IPS-18a (cell line): Measurements from ENCODE around the gene SARS2.

Experiments
- H3K27ac ChIP-seq: one replicate; pipeline ENCODE4 v1.5.1; 2013; ENCODE audit warnings: low read length
- H3K27me3 ChIP-seq: one replicate; pipeline ENCODE4 v1.6.1; 2013; ENCODE audit warnings: mild to moderate bottlenecking, low read length; ENCODE audit not compliant: control insufficient read depth, insufficient read depth
- H3K36me3 ChIP-seq: one replicate; pipeline ENCODE4 v1.6.1; 2013; ENCODE audit warnings: low read depth, low read length; ENCODE audit not compliant: control insufficient read depth
- H3K4me1 ChIP-seq: one replicate; pipeline ENCODE4 v1.6.1; 2013; ENCODE audit warnings: low read depth, low read length; ENCODE audit not compliant: control insufficient read depth
- H3K4me3 ChIP-seq: one replicate; pipeline ENCODE4 v1.5.1; 2013; ENCODE audit warnings: low read length
- H3K9ac ChIP-seq: one replicate; pipeline ENCODE4 v1.6.1; 2013; ENCODE audit warnings: mild to moderate bottlenecking, low read length, moderate library complexity
- H3K9me3 ChIP-seq: one replicate; pipeline ENCODE4 v1.6.1; 2013; ENCODE audit warnings: low read depth, low read length; ENCODE audit not compliant: control insufficient read depth

SARS2 gene

GRCh38 chr19:38921420-38922274 lies 8.9 kb downstream of the SARS2 start:
- Histone ChIP-seq H3K27me3 (no peaks in the 10 kb centered on the region), H3K9ac (no peak overlapping the region), H3K9me3 (no peaks in the 10 kb centered on the region), H3K36me3 (peaks cover 46% of the 10 kb centered on the region), H3K4me1 (no peaks in the 10 kb centered on the region), H3K27ac (no peak overlapping the region), H3K4me3 (no peak overlapping the region)

- Histone ChIP-seq H3K9ac (no peak overlapping the region), H3K4me1 (no peaks in the 10 kb centered on the region), H3K4me3 (no peak overlapping the region), H3K9me3 (no peaks in the 10 kb centered on the region), H3K36me3 (peaks cover 42% of the 10 kb centered on the region), H3K27me3 (no peaks in the 10 kb centered on the region), H3K27ac (no peak overlapping the region)
Measured at GRCh38 chr19:38920602-38921419, 9.8 kb downstream of the SARS2 start.

- H3K27ac ChIP-seq: no peak overlapping the region
- H3K9me3 ChIP-seq: no peaks in the 10 kb centered on the region
- no peaks in the 10 kb centered on the region for H3K27me3 ChIP-seq
- H3K4me1 ChIP-seq: no peaks in the 10 kb centered on the region
- peaks cover 34% of the 10 kb centered on the region for H3K36me3 ChIP-seq
- H3K4me3 ChIP-seq: no peak overlapping the region
- H3K9ac ChIP-seq: no peak overlapping the region
Measured at GRCh38 chr19:38919837-38920601, 10.5 kb downstream of the SARS2 start.

GRCh38 chr19:38918526-38918925 lies 12.0 kb downstream of the SARS2 start:
- H3K9me3 ChIP-seq: no peaks in the 10 kb centered on the region
- H3K27ac ChIP-seq: no peak overlapping the region
- H3K9ac ChIP-seq: no peak overlapping the region
- no peaks in the 10 kb centered on the region for H3K27me3 ChIP-seq
- H3K4me1 ChIP-seq: no peaks in the 10 kb centered on the region
- H3K4me3 ChIP-seq: no peak overlapping the region
- H3K36me3 ChIP-seq: peaks cover 22% of the 10 kb centered on the region

- no peaks in the 10 kb centered on the region for H3K9me3 ChIP-seq
- no peak overlapping the region for H3K9ac ChIP-seq
- no peak overlapping the region for H3K27ac ChIP-seq
- H3K4me1 ChIP-seq: no peaks in the 10 kb centered on the region
- H3K4me3 ChIP-seq: no peak overlapping the region
- H3K36me3 ChIP-seq: peaks cover 22% of the 10 kb centered on the region
- no peaks in the 10 kb centered on the region for H3K27me3 ChIP-seq
Measured at GRCh38 chr19:38917921-38918491, 12.6 kb downstream of the SARS2 start.

GRCh38 chr19:38917516-38917915 lies 13.0 kb downstream of the SARS2 start:
- Histone ChIP-seq H3K4me3 (no peak overlapping the region), H3K27me3 (no peaks in the 10 kb centered on the region), H3K36me3 (peaks cover 22% of the 10 kb centered on the region), H3K9me3 (no peaks in the 10 kb centered on the region), H3K9ac (no peak overlapping the region), H3K4me1 (no peaks in the 10 kb centered on the region), H3K27ac (no peak overlapping the region)

- no peaks in the 10 kb centered on the region for H3K9me3 ChIP-seq
- H3K27me3 ChIP-seq: no peaks in the 10 kb centered on the region
- peaks cover 5% of the 10 kb centered on the region for H3K36me3 ChIP-seq
- H3K4me1 ChIP-seq: no peaks in the 10 kb centered on the region
- no peak overlapping the region for H3K9ac ChIP-seq
- H3K4me3 ChIP-seq: no peak overlapping the region
- no peak overlapping the region for H3K27ac ChIP-seq
Measured at GRCh38 chr19:38915329-38916321, 14.9 kb downstream of the SARS2 start.

- no peaks in the 10 kb centered on the region for H3K9me3 ChIP-seq
- H3K9ac ChIP-seq: no peak overlapping the region
- no peak overlapping the region for H3K27ac ChIP-seq
- no peak overlapping the region for H3K4me3 ChIP-seq
- no peaks in the 10 kb centered on the region for H3K36me3 ChIP-seq
- no peaks in the 10 kb centered on the region for H3K4me1 ChIP-seq
- no peaks in the 10 kb centered on the region for H3K27me3 ChIP-seq
Measured at GRCh38 chr19:38913958-38914357, 16.6 kb downstream of the SARS2 start.

GRCh38 chr19:38912600-38913514 lies 17.7 kb downstream of the SARS2 start:
- H3K27ac ChIP-seq: no peak overlapping the region
- H3K36me3 ChIP-seq: no peaks in the 10 kb centered on the region

More at GRCh38 chr19:38912600-38913514, 17.7 kb downstream of the SARS2 start:
- Histone ChIP-seq H3K4me3 (no peak overlapping the region), H3K9me3 (no peaks in the 10 kb centered on the region), H3K27me3 (no peaks in the 10 kb centered on the region), H3K9ac (no peak overlapping the region), H3K4me1 (no peaks in the 10 kb centered on the region)
